DMS114 treated with DMSO at 0.1 percent for 48 hours (cell line): ENCODE measurements around the gene WIPF3.
"Not testable (repeated sequence)": the region's sequence is repeated elsewhere in the genome, so short reads cannot be mapped to it uniquely, and the experiment has no call there.

Source experiments
- DNase-seq: peaks from one replicate; lab custom pipeline; 2025; ENCODE audit not compliant: unreplicated experiment; lab: John Stamatoyannopoulos, UW

The WIPF3 gene

DNA sequence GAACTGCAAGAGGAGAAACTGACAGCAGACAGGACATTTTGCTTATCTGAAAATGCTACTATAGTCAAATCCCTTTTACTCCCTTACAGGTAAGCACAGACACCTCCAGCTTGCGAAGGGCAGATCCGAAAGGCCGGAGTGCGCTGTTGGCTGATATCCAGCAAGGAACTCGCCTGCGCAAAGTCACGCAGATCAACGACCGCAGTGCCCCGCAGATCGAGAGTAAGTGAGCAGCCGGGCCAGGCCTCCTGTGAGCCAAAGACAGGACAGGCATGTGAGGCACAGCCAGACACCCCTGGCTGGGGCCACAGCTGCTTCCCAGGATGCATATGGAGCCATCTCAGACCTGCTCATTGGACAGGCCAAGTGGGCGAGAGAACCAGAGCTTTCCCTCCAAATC lies 69.4 kb downstream of the WIPF3 start:
- no peak for DNase-seq

- no peak for DNase-seq
These were observed 70.9 kb downstream of the WIPF3 start for GRCh38 chr7:29877196-29877595.

DNA sequence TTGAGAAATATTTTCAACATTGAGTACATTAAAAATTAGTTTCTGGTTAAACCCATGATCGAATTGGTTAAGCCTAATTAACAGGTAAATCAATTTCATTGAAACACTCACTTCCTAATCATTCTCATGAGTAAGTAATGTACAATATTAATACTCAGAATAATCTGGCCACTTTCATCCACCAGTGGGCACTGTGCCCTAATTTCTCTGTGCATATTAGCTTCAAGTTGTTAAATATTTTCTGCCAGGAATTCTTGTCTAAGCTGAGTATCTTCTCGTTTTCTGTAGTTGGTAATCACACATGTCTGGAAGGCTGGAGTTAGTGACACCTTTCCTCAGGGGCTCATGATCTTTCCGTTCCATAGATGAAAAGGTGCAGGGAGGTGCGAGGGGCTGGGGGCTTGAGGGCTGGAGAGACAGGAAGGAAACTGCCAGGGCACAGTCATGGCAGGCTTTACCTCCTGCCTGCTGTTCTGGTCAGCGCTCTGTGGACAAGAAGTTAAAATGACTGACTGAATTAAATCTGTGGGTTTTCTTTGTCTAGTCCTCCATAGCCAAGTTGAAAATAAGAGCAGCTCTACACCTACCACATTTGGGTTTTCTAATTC lies 71.9 kb downstream of the WIPF3 start:
- DNase-seq = no peak

DNA sequence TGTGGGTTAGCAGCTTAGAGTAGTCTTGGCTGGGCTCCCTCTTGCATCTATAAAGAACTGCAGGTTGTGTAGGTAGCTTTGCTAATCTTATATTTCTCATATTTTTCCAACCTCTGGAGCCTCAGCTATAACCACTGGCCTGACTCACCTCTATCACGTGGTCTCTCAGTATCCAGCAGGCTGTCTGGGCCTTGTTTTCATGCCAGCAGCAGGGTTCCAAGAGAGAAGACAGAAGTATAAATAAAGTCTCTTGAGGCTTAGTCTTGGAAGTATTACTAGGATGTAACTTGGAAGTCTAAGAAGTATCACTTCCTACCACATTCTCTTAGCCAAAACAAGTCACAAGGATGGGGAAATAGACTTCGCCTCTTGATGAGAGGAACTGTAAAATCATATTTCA lies 73.3 kb downstream of the WIPF3 start:
- no peak for DNase-seq

- DNase-seq = no peak
These were observed 75.4 kb downstream of the WIPF3 start for GRCh38 chr7:29881724-29882123.

- DNase-seq = no peak
These were observed 76.2 kb downstream of the WIPF3 start for GRCh38 chr7:29882481-29882880.

DNA sequence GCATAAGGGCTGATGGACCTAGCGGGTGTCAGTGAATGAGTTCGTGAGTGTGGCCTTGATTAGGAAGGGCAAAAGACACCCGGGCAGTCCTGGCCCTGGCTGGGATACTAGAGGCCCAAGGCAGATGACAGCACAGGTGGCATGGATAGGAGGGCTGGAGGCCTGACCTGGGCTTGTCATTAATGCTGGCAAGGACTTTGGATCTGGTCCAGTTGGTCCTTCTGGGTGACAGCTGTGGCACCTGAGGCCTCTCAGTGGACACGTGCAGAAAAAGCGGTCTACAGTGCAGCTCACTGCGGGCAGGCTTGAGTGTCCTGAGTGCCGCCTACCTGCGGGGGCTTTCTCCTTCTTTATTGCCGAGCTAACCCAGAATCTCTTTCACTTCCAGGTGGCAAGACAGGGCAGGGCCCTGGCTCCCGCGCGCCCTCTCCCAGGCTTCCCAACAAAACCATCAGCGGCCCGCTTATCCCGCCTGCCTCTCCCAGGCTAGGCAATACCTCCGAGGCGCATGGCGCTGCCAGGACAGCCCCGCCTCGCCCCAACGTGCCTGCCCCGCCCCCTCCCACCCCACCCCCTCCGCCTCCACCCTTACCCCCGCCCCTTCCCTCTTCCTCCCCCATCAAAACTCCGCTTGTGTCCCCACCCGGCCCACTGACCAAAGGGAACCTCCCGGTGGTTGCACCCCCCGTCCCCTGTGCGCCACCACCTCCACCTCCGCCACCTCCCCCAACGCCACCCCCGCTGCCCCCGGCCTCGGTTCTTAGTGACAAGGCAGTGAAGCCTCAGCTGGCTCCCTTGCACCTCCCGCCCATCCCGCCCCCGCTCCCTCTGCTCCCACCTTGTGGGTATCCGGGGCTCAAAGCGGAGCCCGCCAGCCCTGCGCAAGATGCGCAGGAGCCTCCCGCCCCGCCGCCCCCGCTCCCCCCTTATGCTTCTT lies 77.4 kb downstream of the WIPF3 start:
- no peak for DNase-seq

DNA sequence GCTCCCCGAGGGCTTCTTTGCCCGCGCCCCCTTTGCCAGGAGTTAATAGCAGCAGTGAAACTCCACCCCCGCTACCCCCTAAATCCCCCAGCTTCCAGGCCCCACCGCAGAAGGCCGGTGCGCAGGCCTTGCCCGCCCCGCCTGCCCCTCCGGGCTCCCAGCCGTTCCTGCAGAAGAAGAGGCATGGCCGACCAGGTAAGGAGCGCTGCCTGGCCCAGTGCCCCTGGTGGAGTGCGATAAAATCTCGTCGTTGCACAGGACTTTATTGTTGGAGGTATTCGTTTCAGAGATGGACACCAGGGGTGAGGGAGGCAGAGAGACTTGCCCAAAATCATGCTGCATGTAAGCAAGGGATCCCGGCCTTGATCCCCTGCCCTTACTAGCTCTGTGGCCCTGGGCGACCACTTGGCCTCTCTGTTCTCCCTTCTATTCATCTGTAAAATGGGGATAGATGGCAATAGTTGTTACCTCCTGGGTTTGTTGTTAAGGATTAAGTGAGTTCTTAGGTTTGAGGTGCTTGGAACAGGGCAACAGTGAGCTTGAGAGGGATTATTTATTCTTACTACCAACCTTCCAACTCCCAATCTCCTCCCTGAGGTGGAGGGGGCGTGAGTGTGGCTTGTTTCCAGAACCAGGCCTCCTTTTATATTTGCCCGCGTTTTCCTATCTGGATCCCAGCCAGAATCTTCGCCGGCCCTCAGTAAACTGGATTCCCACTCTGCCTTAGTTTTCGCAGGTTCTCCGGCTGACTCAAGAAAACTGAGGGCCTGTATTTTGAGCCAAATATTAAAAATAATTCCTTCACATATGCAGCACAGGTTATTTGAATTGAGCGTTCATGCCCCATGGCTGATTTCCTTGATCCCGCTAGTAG lies 78.3 kb downstream of the WIPF3 start:
- no peak for DNase-seq

DNA sequence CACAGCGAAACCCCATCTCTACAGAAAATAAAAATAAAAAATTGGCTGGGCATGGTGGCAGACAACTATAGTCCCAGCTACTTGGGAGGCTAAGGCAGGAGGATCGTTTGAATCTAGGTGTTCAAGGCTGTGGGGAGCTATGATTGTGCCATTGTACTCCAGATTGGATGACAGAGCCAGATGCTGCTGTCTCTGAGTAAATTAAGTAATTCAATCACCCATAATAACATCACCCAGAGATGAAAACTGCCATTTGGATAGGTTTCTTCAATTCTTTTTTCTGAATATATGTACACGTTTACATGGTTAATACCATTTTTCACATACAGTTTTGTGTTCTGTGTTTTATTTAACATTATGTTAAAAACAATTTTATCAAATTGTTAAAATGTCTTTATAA lies 79.3 kb downstream of the WIPF3 start:
- no peak for DNase-seq

DNA sequence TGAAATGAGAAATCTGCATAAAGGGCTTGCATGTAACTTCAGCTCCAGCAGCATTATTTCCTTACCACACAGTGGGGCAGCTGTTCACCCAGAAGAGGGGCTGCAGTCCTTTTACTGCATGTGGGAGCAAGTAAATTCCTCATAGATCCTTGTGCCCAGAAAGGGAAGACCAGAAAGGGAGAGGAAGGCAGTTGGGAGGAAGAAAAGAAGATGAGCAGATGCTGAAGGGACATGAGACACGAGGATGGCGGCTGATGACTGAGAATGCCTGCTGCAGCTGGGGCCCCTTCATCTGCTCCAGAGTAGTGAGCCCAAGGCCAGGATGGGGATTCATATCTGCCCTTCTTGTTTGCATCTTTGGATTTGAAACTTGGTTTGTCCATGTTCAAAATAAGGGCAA lies 80.5 kb downstream of the WIPF3 start:
- no peak for DNase-seq

DNA sequence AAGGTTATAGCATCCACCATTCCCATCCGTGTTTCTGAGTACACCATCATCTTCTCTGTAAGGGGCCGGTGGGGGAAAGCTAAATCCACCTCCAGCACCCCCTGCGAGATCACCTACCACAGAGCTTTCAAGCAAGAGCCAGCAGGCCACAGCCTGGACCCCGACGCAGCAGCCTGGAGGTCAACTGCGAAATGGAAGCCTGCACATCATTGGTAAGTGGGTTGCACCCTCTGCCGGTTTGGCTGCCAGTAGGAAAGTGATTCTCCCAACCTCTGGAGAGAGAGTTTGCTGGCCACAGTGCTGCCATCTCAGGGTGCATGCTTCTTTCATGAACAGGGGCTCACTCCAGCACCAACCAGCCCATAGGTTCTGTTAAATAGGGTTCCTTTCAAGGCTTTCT lies 81.7 kb downstream of the WIPF3 start:
- DNase-seq = no peak

DNA sequence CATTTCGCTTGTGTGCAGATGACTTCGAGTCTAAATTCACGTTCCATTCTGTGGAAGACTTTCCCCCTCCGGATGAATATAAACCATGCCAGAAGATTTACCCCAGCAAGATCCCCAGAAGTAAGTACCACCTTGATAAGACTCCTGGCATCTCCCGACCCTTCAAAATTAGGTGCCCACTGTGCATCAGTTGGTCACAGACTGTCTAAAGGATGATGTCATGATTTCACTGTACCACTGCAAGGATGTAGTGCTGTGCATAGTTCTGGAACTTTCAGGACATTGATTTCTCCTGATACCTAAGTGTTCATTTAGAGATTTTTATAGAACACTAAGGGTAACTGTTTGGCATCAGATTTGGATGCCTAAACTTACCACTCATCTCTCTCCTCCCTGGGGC lies 83.0 kb downstream of the WIPF3 start:
- no peak for DNase-seq

- DNase-seq = no peak
These were observed 83.9 kb downstream of the WIPF3 start for GRCh38 chr7:29890251-29890650.

DNA sequence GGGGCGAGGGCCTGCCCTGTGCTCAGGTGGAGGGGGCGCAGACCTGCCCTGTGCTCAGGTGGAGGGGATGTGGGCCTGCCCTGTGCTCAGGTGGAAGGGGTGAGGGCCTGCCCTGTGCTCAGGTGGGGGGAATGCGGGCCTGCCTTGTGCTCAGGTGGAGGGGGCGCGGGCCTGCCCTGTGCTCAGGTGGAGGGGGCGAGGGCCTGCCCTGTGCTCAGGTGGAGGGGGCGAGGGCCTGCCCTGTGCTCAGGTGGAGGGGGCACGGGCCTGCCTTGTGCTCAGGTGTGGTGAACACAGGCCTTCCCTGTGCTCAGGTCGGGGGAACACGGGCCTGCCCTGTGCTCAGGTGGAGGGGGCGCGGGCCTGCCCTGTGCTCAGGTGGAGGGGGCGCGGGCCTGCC lies 84.5 kb downstream of the WIPF3 start:
- not testable (repeated sequence) for DNase-seq

- no peak for DNase-seq
These were observed 85.5 kb downstream of the WIPF3 start for GRCh38 chr7:29891766-29892165.

GRCh38 chr7:29892231-29892630 lies 85.9 kb downstream of the WIPF3 start:
- DNase-seq = no peak

DNA sequence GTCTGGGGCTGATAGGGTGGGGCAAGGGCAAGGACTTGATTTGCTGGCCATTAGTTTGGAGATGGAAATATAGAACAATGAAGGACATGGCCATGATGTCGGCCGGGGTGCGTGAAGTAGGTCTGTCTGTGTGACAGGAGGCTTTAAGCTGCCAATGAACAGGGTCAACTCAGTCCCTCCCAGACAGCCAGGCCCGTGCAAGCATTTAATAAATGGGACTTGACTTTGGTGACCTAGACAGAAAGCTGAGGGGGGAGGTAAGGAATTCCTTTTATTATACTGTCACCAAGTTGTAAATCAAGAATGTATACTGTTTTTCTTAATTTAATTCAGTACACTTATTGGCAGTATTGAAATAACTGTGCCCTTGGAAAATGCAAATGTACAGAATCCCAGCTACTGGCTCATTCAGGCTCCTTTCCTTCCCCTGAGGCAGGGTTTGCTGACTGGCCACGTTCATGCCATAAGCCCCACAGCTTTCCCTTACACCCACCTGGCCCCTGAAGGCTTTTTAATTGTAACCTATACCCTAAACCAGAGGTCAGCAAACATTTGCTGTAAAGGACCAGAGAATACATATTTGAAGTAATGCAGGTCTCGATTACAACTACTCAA lies 87.2 kb downstream of the WIPF3 start:
- DNase-seq = no peak

GRCh38 chr7:29894256-29894655 lies 87.9 kb downstream of the WIPF3 start:
- no peak for DNase-seq

DNA sequence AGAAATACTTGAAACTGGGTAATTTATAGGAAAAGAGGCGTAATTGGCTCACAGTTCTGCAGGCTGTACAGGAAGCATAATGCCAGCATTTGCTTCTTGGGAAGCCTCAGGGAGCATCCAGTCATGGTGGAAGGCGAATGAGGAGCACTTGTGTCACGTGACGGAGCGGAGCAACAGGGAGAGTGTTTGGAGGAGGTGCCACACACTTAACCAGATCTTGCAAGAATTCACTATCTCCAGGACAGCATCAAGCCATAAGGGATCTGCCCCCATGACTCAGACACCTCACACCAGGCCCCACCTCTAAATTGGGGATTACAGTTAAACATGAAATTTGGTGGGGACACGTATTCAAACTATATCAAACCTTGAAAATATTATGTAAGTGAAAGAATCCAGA lies 89.3 kb downstream of the WIPF3 start:
- DNase-seq = no peak

- DNase-seq = no peak
These were observed 90.5 kb downstream of the WIPF3 start for GRCh38 chr7:29896685-29897411.

- DNase-seq = no peak
These were observed 92.0 kb downstream of the WIPF3 start for GRCh38 chr7:29898301-29898700.
